GM12865 (cell line): Measurements from ENCODE around the gene TMEM151A.

ENCODE experiments used
- DNase-seq: peaks from one replicate; pipeline ENCODE4 v3.0.0; 2010; ENCODE audit warnings: low read depth
- H3K4me3 ChIP-seq: 2 replicates; pipeline ENCODE4 v1.5.1; 2011; ENCODE audit warnings: mild to moderate bottlenecking, low read depth, low read length, control low read depth
- TF ChIP-seq, protein P1 (sequence below): IDR thresholded peaks from 2 replicates; pipeline ENCODE4 v1.5.1; 2011; ENCODE audit warnings: low read length, control low read depth, low read depth, inconsistent platforms; ENCODE audit not compliant: insufficient read depth; ENCODE audit errors: missing control alignments

The TMEM151A gene

DNA sequence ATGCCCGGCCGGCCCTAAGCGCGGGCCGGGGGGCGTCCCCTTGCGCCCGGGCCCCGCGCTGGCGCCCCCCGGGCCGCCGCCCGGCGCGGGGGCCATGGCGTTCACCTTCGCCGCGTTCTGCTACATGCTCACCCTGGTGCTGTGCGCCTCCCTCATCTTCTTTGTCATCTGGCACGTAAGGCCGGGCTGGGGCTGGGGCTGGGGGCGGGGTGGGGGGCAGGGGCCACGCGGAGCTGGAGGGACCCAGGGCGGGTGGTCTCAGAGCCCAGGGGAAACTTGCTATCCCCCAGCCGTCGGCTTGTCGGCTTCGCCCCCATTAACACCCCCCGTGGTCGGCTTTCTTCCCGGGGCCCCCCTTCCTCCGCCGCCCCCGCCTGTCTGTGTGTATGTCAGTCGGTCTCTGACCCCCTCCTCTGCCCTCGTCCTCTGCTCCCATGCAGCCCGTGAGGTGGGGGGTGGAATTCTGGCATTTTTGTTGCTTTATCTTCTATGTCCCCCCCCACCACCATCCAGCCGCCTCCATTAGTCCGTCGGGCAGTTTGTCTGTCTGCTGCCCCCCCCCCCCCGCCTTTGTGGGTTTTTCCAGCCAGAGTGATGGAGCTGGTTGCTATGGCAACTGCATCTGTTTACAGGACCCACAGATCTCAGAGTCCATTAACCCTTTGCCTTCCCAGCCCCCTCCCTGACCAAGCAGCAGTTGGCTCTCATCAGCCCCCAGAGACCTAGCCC is 13.2 kb upstream of the TMEM151A start:
- DNase-seq = no peak
- H3K4me3 ChIP-seq = no peak overlapping the region
- TF ChIP-seq, protein P1, sequence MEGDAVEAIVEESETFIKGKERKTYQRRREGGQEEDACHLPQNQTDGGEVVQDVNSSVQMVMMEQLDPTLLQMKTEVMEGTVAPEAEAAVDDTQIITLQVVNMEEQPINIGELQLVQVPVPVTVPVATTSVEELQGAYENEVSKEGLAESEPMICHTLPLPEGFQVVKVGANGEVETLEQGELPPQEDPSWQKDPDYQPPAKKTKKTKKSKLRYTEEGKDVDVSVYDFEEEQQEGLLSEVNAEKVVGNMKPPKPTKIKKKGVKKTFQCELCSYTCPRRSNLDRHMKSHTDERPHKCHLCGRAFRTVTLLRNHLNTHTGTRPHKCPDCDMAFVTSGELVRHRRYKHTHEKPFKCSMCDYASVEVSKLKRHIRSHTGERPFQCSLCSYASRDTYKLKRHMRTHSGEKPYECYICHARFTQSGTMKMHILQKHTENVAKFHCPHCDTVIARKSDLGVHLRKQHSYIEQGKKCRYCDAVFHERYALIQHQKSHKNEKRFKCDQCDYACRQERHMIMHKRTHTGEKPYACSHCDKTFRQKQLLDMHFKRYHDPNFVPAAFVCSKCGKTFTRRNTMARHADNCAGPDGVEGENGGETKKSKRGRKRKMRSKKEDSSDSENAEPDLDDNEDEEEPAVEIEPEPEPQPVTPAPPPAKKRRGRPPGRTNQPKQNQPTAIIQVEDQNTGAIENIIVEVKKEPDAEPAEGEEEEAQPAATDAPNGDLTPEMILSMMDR = no peak

DNA sequence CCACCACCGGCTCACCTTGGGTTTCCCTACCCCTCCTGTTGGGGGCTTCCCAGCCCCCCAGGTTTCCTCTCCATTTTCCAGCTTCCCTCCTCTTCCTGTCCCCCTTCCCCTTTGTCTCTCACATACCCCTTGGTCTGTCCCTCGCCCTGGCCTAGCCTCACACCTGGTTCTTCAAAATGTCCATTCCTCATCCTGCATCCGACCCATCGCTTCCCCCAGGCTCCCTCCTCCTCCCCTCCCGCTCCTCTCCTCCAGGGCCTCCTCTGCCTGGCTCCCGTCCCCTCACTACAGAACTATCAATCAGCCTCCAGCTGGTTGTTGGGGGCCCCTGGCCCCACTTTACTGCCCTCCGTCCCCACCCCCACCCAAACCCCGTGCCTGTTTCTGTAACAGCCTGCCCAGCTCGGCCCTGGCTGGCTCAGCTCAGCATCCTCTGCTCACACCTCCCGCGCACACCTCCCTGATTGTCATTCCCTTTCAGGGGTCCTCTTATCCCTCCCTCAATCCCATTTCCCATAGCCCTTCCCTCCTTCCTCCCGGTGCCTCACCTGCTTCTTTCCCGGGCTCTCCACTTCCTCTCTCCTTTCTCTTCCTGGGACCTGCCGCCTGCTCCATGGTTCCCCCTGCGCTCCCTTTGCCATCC is 12.5 kb upstream of the TMEM151A start:
- DNase-seq = no peak
- no peak overlapping the region for H3K4me3 ChIP-seq
- TF ChIP-seq, protein P1 = no peak

DNA sequence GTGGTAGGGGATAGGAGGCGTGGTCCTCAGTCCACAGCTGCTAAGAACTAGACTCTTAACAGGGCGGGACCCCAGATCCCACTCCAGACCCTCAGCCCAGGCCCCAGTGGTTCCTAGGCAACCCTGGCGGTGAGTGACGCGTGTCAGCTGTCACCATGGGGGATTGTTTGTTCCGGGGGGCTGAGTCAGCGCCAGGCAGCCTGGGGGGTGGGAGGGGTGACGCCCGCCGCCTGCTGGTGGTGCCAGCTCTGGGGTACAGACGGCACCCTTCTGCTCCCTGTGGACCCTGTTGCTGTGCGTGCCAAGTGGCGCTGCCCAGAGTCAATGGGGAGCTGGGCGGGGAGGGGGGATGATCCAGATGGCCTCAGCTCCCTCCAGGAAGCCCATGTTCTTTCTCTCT is 11.3 kb upstream of the TMEM151A start:
- no peak for DNase-seq
- TF ChIP-seq, protein P1 = no peak
- H3K4me3 ChIP-seq = no peak overlapping the region

DNA sequence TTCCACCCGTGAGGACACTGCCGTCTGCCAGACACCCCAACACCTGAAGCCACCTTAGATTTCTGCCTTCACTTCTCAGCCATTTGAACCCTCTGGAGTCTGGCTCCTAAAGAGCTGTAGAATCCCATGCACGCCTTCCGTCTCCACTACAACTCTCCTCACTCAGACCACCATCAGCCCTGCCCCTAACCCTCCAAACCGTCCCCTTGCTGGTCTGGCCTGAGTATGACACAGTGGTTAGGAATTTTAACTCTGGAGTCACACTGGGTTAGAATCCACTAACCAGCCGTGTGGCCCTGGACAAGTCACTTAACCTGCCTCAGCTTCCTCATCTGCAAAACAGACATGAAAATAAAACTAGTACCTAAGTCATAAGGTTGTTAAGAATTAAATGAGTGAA is 10.7 kb upstream of the TMEM151A start:
- no peak overlapping the region for H3K4me3 ChIP-seq
- TF ChIP-seq, protein P1 = no peak
- no peak for DNase-seq

DNA sequence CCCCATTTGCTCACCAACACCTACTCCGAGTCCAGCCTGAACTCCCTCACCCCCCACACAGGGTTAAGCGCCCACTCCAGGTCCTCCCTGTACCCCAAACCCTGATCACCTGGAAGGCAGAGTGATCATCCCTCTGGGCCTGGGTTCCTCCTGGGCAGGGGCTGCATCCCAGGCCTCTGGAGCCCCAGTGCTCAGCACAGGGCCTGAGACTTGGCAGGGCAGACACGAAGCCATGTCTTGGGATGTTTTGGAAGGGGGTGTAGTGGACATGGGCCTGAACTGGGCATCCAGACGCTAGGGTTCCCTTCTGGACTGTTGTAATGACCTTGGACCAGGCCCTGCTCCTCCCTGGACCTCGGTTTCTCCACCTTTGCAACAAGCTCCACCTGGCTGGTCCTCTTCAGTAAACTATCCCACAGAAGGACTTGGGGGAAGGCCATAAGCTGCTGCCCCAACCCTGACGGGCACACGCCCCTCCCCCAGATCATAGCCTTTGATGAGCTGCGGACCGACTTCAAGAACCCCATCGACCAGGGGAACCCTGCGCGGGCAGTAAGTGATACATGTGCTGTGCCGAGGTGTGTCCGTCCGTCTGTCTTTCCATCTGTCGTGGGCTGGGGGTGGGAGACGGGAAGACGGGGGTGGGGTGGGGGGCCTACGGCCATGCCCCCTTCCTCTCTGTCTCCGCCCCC is 9.8 kb upstream of the TMEM151A start:
- no peak overlapping the region for H3K4me3 ChIP-seq
- TF ChIP-seq, protein P1 = no peak
- DNase-seq = no peak

DNA sequence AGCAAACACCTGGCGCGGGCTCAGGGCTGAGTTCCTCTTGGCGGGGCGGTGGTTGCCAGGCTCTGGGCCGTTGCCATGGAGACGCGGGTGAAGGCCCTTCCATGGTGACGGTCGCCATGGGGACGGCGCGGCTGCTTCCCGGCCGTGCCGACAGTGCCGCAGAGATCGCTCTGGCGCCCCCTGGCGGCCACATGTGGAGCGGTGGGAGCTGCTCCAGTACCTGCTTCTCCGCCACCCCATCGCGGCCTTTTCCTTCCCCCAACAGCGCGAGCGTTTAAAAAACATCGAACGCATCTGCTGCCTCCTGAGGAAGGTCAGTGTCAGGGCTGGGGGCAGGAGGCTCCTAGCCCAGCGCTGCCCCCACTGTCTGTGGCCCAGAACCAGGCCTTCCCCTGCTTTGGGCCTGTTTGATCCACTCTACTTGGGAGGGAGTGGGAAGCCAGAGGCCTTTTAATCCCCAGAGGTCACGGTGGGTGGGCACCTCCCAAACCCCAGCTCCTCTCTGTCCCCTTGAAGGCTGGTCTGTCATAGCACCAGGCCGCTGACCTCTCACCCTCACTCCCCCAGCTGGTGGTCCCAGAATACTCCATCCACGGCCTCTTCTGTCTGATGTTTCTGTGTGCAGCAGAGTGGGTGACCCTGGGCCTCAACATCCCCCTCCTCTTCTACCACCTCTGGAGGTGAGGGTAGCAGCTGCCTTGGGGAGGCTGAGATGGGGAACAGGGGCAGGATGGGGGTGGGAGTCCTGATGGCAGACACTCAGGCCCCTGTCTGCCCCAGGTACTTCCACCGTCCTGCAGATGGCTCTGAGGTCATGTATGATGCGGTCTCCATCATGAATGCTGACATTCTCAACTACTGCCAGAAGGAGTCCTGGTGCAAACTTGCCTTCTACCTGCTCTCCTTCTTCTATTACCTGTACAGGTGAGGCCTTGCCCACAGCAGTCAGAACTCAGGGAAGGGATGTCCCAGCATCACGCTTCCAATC is 8.9 kb upstream of the TMEM151A start:
- TF ChIP-seq, protein P1 = peak; percentile 97
- peak; percentile 99 for DNase-seq
- no peak overlapping the region for H3K4me3 ChIP-seq
